NT2/D1 (cell line): ENCODE data around the gene CSF3R.

ENCODE experiments used
- DNase-seq: peaks from one replicate; pipeline ENCODE4 v3.0.0-alpha.2; 2011; ENCODE audit warnings: low read depth, low spot score
- H3K27me3 ChIP-seq: 2 replicates; pipeline ENCODE4 v1.6.0; 2011; ENCODE audit warnings: mild to moderate bottlenecking; ENCODE audit not compliant: insufficient read length, insufficient read depth
- H3K36me3 ChIP-seq: 2 replicates; pipeline ENCODE4 v1.6.1; 2011; ENCODE audit warnings: mild to moderate bottlenecking, low read length, mixed read lengths; ENCODE audit not compliant: insufficient read depth, insufficient read length
- H3K4me1 ChIP-seq: 2 replicates; pipeline ENCODE4 v1.5.1; 2011; ENCODE audit not compliant: insufficient read depth, insufficient read length
- H3K4me3 ChIP-seq: 2 replicates; pipeline ENCODE4 v1.5.1; 2011; ENCODE audit warnings: low read depth; ENCODE audit not compliant: insufficient read length
- H3K9ac ChIP-seq: 2 replicates; pipeline ENCODE4 v1.6.0; 2011; ENCODE audit warnings: low read depth; ENCODE audit not compliant: insufficient read length
- H3K9me3 ChIP-seq: 2 replicates; pipeline ENCODE4 v1.5.1; 2011; ENCODE audit warnings: mild to moderate bottlenecking, low read length; ENCODE audit not compliant: insufficient read depth
- SUZ12 ChIP-seq: IDR thresholded peaks from 2 replicates; pipeline ENCODE4 v1.6.1; 2011; ENCODE audit not compliant: insufficient read length, insufficient read depth; ENCODE audit errors: extremely low read depth
- YY1 ChIP-seq: IDR thresholded peaks from 2 replicates; pipeline ENCODE4 v1.6.1; 2011; ENCODE audit not compliant: insufficient read length, insufficient read depth
- ZNF274 ChIP-seq: IDR thresholded peaks from 2 replicates; pipeline ENCODE4 v1.6.1; 2011; ENCODE audit warnings: mild to moderate bottlenecking, low read depth, low read length

Gene CSF3R

GRCh38 chr1:36443297-36443696 is 39.4 kb downstream of the CSF3R start:
- no peak for TF ChIP-seq YY1
- TF ChIP-seq SUZ12 = no peak
- no peak for TF ChIP-seq ZNF274
- Histone ChIP-seq H3K36me3 (no peaks in the 10 kb centered on the region), H3K27me3 (no peaks in the 10 kb centered on the region), H3K4me1 (no peaks in the 10 kb centered on the region), H3K4me3 (no peak overlapping the region), H3K9me3 (no peaks in the 10 kb centered on the region), H3K9ac (no peak overlapping the region)
- DNase-seq = no peak

GRCh38 chr1:36442337-36442736 is 40.4 kb downstream of the CSF3R start:
- Histone ChIP-seq H3K4me3 (no peak overlapping the region), H3K9me3 (no peaks in the 10 kb centered on the region), H3K36me3 (no peaks in the 10 kb centered on the region), H3K27me3 (no peaks in the 10 kb centered on the region), H3K9ac (no peak overlapping the region), H3K4me1 (no peaks in the 10 kb centered on the region)
- no peak for DNase-seq
- TF ChIP-seq YY1 = no peak
- TF ChIP-seq ZNF274 = no peak
- no peak for TF ChIP-seq SUZ12

GRCh38 chr1:36440646-36441045 is 42.1 kb downstream of the CSF3R start:
- Histone ChIP-seq H3K9ac (no peak overlapping the region), H3K9me3 (no peaks in the 10 kb centered on the region), H3K4me1 (no peaks in the 10 kb centered on the region), H3K36me3 (no peaks in the 10 kb centered on the region), H3K4me3 (no peak overlapping the region), H3K27me3 (no peaks in the 10 kb centered on the region)
- TF ChIP-seq YY1 (no peak), ZNF274 (no peak), SUZ12 (no peak)
- peak; percentile 16 for DNase-seq

- no peak overlapping the region for H3K4me3 ChIP-seq
- TF ChIP-seq YY1 = no peak
- TF ChIP-seq SUZ12 = no peak
- TF ChIP-seq ZNF274 = no peak
- H3K27me3 ChIP-seq = no peaks in the 10 kb centered on the region
- H3K4me1 ChIP-seq = no peaks in the 10 kb centered on the region
- no peak overlapping the region for H3K9ac ChIP-seq
- no peaks in the 10 kb centered on the region for H3K36me3 ChIP-seq
- DNase-seq = peak; percentile 32
- H3K9me3 ChIP-seq = no peaks in the 10 kb centered on the region
These were observed 42.7 kb downstream of the CSF3R start for GRCh38 chr1:36440044-36440443.

GRCh38 chr1:36438715-36439114 is 44.0 kb downstream of the CSF3R start:
- Histone ChIP-seq H3K4me3 (no peak overlapping the region), H3K27me3 (no peaks in the 10 kb centered on the region), H3K9me3 (no peaks in the 10 kb centered on the region), H3K9ac (no peak overlapping the region), H3K4me1 (no peaks in the 10 kb centered on the region), H3K36me3 (no peaks in the 10 kb centered on the region)
- TF ChIP-seq YY1 = no peak
- no peak for TF ChIP-seq ZNF274
- no peak for TF ChIP-seq SUZ12
- no peak for DNase-seq

GRCh38 chr1:36436821-36437220 is 45.9 kb downstream of the CSF3R start:
- TF ChIP-seq YY1 = no peak
- TF ChIP-seq SUZ12 = no peak
- no peak for TF ChIP-seq ZNF274
- Histone ChIP-seq H3K36me3 (peaks cover 2% of the 10 kb centered on the region), H3K9ac (no peak overlapping the region), H3K4me1 (no peaks in the 10 kb centered on the region), H3K4me3 (no peak overlapping the region), H3K9me3 (no peaks in the 10 kb centered on the region), H3K27me3 (no peaks in the 10 kb centered on the region)
- no peak for DNase-seq

GRCh38 chr1:36433102-36433501 is 49.6 kb downstream of the CSF3R start:
- H3K9me3 ChIP-seq = no peaks in the 10 kb centered on the region
- H3K9ac ChIP-seq = no peak overlapping the region
- H3K4me1 ChIP-seq = no peaks in the 10 kb centered on the region
- H3K4me3 ChIP-seq = no peak overlapping the region
- H3K27me3 ChIP-seq = no peaks in the 10 kb centered on the region
- peaks cover 11% of the 10 kb centered on the region for H3K36me3 ChIP-seq
- no peak for TF ChIP-seq ZNF274
- no peak for TF ChIP-seq YY1
- no peak for TF ChIP-seq SUZ12
- no peak for DNase-seq

- Histone ChIP-seq H3K27me3 (no peaks in the 10 kb centered on the region), H3K4me1 (no peaks in the 10 kb centered on the region), H3K36me3 (peaks cover 11% of the 10 kb centered on the region), H3K9me3 (no peaks in the 10 kb centered on the region), H3K4me3 (no peak overlapping the region), H3K9ac (no peak overlapping the region)
- no peak for DNase-seq
- TF ChIP-seq SUZ12 (no peak), ZNF274 (no peak), YY1 (no peak)
These were observed 50.1 kb downstream of the CSF3R start for GRCh38 chr1:36432616-36433015.
